Measurements from ENCODE around the gene CSNK1G3.

CSNK1G3 gene

GRCh38 chr5:123514615-123515355 is 2.8 kb downstream of the CSNK1G3 start:
- no peak for DNase-seq

GRCh38 chr5:123515904-123516303 is 3.9 kb downstream of the CSNK1G3 start:
- DNase-seq: no peak

DNA sequence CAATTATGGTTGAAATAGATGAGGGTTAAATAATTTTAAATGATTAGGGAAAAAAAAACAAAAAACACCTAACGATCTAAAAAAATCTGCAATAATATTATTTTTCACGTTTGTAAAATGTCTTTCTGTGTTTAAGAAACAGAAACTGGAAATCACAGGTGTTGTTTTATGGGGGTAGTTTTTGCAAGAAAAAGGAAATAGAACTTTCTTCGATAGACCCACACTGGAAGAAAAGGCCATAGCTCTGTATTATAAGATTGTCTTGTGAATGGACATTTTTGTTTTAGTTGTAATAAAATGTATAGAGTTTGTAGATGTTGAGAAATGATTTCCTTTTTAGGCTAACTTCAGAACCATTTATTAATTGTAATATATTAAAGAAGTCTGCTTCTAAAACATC is 5.5 kb downstream of the CSNK1G3 start:
- DNase-seq: no peak

DNA sequence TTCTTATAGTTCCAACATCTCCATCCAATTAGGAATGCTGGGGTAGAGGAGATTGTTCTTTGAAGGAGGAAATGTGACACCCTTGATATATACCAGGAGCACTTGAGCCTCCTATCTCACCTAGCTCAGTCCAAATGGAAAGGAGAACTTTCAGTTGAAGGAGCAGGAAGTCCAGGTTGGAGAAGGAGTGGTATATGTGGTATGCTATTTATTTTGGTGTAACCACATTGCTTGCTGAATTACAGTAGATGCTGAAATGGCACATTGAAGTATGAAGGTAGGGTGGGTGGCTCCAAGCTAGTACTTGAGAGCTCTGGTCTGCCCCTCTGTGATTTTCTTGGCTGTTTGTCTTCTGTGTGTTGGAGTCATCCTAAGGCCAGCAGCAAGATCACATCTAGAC is 6.1 kb downstream of the CSNK1G3 start:
- DNase-seq: no peak

- DNase-seq: no peak
Observed at GRCh38 chr5:123520677-123521247, 8.8 kb downstream of the CSNK1G3 start.

DNA sequence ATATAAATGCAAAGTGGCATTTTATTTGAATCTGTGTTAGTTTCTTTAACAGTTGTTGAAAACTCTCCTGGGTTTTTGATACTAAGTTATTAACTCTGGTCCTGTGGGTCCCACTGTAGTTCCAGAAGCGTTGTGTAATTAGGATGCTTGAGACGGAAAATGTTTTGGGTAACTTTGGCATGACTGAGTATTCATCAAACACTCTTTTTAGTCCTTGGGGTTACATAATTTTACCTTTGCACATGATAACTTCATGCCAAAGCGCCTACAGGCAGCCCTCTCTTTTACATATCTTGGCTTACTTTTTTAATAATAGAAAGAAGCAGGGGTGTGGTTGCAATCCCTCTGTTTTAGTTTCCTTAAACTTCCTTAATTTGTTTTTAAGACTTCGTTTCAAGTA is 12.2 kb downstream of the CSNK1G3 start:
- no peak for DNase-seq

DNA sequence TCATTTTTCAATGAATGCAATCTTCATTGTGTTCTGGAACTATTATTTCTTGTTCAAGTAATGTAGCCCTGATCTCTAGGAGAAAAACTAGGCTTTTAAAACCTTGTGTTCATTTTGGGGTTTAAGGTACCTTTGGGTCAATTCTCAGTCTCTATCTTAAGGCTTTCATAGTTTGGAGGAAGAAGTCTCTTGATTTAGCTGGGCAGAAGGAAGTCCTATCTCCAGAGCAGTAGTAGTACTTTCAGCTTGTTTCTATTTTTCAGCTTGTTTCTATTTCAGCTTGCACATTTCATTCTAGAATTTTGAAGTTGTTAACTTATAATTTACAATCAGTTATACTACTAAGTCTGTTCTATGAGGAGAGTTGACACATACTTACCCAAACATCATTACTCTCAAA is 15.2 kb downstream of the CSNK1G3 start:
- DNase-seq: no peak

- no peak for DNase-seq
Observed at GRCh38 chr5:123528065-123528464, 16.1 kb downstream of the CSNK1G3 start.

DNA sequence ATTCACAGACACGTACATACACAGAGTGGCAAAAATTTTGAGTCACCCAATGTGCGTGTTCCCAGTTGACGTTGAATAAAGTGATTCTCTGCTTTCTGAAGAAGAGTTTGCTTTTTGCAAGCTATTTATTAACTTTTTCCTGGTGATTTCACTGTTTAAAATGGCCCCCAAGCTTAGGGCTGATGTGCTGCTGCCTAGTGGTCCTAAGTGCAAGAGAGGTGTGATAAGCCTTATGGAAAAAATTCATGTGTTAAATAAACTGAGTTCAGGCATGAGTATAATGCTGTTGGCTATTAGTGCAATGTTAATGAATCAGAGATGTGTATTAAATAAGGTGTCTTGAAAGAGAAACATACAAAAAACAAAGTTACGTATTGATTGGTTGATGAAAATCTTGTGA is 16.9 kb downstream of the CSNK1G3 start:
- DNase-seq: no peak

DNA sequence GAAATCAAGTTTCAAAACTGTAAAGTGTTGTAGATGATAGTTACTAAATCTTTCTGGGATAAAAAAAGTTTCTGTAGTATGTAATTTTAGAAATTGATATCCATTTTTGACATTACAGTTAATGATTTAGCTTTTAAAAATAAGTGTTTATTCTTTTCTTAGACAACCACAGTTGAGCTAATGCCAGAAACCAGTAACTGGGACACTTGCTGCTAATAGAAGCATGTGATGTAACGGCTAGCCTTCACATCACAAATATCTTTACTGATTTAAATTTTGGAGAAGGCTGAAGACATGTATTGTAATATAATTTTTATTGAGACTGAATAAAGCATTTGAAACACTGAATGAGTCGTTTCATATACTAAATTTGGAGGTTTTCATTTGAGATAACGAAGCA is 18.8 kb downstream of the CSNK1G3 start:
- DNase-seq: no peak

DNA sequence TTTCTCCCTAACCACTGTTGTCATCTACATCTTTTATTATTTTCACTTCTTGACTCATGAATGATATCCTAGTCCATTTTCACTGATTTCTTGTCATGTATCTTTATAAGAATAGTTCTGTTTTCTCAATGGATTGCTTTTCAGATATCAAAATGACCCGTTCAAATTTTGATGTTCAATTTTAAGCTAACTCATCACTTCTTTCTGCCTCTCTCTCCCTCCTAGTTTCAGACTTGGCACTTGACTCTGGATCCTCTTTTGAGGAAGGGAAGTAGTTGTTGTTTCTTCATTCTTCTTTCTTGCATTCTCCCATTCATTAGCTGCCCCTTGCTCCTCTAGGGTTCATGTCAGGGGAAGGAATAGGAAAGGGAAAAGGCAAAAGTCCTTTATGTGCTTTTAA is 23.7 kb downstream of the CSNK1G3 start:
- DNase-seq: no peak

- no peak for DNase-seq
Observed at GRCh38 chr5:123537256-123537655, 25.3 kb downstream of the CSNK1G3 start.

GRCh38 chr5:123537845-123538244 is 25.9 kb downstream of the CSNK1G3 start:
- DNase-seq: no peak

GRCh38 chr5:123538670-123539459 is 26.9 kb downstream of the CSNK1G3 start:
- DNase-seq: no peak

- no peak for DNase-seq
Observed at GRCh38 chr5:123540534-123540933, 28.6 kb downstream of the CSNK1G3 start.

- DNase-seq: no peak
Observed at GRCh38 chr5:123543438-123543837, 31.5 kb downstream of the CSNK1G3 start.

GRCh38 chr5:123545506-123545905 is 33.5 kb downstream of the CSNK1G3 start:
- DNase-seq: no peak

GRCh38 chr5:123546657-123547056 is 34.7 kb downstream of the CSNK1G3 start:
- DNase-seq: peak; percentile 6

DNA sequence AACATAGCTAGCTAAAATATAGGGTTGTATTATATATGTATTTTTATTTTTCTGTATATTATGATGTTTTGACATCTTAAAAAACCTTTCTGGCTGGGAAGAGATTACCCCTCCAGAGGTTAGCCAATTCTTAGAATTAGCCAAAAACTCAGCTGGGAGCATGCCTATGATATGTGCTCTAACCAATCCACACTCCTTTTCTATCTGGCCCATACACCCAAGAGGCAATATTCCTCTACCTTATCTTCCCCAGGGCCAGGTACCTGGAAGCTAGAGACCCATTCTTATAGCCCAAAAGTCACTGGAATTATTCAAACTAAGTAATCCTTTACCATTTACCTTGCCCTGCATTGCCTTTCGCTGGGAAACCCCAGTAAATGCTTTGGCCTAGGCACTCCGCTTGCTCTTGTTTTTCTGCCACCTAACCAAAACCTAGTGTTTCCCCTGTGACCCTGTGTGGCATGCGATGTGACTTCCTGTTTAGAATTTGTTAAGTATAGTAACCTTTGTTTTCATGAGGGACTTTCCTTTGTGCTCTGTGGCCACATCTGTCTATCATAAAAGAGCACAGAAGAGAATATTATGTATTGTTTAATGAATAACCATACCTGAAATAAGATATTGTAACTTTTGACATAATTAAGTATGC is 37.4 kb downstream of the CSNK1G3 start:
- no peak for DNase-seq

DNA sequence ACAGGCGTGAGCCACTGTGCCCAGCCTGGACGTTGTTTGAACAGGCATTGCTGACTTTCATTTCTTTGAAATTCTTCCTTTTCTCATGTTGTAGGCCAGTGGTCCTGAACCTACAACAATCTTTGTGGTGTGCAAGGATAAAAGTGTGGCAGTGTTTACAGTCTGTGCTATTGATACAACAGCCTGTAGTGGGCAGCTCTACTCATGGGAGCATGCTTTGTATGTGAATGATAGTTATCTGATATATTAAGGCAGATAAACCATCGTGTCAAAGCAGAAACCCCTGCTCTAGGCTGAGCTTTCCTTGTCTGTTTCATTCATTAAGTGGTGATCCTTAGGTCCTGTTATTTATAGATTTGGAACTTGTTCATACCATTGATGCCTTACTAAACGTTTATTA is 42.6 kb downstream of the CSNK1G3 start:
- no peak for DNase-seq

- no peak for DNase-seq
Observed at GRCh38 chr5:123557907-123558306, 45.9 kb downstream of the CSNK1G3 start.

- DNase-seq: no peak
Observed at GRCh38 chr5:123558762-123559433, 46.9 kb downstream of the CSNK1G3 start.

DNA sequence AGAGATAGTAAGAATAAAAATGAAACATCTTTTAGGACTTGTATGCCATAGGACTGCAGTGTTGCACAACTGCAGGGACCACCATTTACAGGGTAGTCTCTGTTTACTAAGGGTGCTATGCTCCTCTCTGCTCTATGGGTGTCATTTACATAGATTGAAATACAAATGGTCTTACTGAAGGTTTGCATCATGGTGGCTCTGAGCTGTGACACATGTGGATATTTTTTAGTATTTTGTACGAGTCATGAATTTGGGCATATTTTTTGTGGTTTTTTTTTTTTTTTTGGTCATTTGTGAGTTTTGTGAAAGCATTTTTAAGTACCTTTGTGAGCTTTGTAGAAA is 47.4 kb downstream of the CSNK1G3 start:
- peak; percentile 60 for DNase-seq

Measured in fibroblast of upper back skin (primary cell).